Calu3 (cell line): Measurements from ENCODE around the gene ZNF616. TPM values are rescaled to one million over a fixed set of nuclear protein-coding genes. Genes with fewer than 3 reads are reported as not detected.
"Not testable (repeated sequence)": the region's sequence is repeated elsewhere in the genome, so short reads cannot be mapped to it uniquely, and the experiment has no call there.

Experiments used
- BruUV-seq: library from RNA; stranded (reverse); fragments of 400-500 nt; replicated peaks from 2 replicates; lab custom pipeline; 2021; lab: Mats Ljungman, UMichigan
- CTCF ChIA-PET: fragments of 300-600 bp; sonication (Branson Sonifier 250); formaldehyde crosslinking; loops from one replicate; lab custom pipeline; 2022; ENCODE audit warnings: antibody characterized with exemption; lab: Charles Lee
- DNase-seq: peaks from one replicate; pipeline ENCODE4 v3.0.0; 2022
- H3K27ac Mint-ChIP-seq: one replicate; pipeline ENCODE4 v1.8.0; 2022; ENCODE audit warnings: mixed read lengths; ENCODE audit not compliant: unreplicated experiment
- H3K27me3 Mint-ChIP-seq: one replicate; pipeline ENCODE4 v1.8.0; 2022; ENCODE audit warnings: mixed read lengths; ENCODE audit not compliant: unreplicated experiment
- H3K36me3 Mint-ChIP-seq: one replicate; pipeline ENCODE4 v1.8.0; 2022; ENCODE audit warnings: mild to moderate bottlenecking, moderate library complexity, mixed read lengths; ENCODE audit not compliant: insufficient read depth, unreplicated experiment
- H3K4me1 Mint-ChIP-seq: one replicate; pipeline ENCODE4 v1.8.0; 2022; ENCODE audit warnings: mild to moderate bottlenecking, low read depth, mixed read lengths; ENCODE audit not compliant: unreplicated experiment
- H3K4me3 Mint-ChIP-seq: one replicate; pipeline ENCODE4 v1.8.0; 2022; ENCODE audit warnings: mild to moderate bottlenecking, low read depth, moderate library complexity, mixed read lengths; ENCODE audit not compliant: unreplicated experiment
- H3K9me3 Mint-ChIP-seq: one replicate; pipeline ENCODE4 v1.8.0; 2022; ENCODE audit warnings: low read depth, mixed read lengths; ENCODE audit not compliant: unreplicated experiment
- intact Hi-C: fragments of 100-400 bp; cut with micrococcal nuclease; formaldehyde crosslinking; loops from one replicate; pipeline ENCODE4 v1.10.0; 2022; ENCODE audit not compliant: unreplicated experiment
- total RNA-seq: library from RNA; stranded (reverse); gene quantifications from 2 replicates; pipeline ENCODE4 v1.2.3, GENCODE V29; 2022
- TF ChIP-seq, protein P1 (sequence below): fragments of 200-600 bp; IDR thresholded peaks from one replicate; pipeline ENCODE4 v1.8.0; 2022; ENCODE audit warnings: antibody characterized with exemption; ENCODE audit not compliant: unreplicated experiment

ZNF616 gene
- total RNA-seq, 1 experiment from 2014 or later, result 8.9 TPM

DNA sequence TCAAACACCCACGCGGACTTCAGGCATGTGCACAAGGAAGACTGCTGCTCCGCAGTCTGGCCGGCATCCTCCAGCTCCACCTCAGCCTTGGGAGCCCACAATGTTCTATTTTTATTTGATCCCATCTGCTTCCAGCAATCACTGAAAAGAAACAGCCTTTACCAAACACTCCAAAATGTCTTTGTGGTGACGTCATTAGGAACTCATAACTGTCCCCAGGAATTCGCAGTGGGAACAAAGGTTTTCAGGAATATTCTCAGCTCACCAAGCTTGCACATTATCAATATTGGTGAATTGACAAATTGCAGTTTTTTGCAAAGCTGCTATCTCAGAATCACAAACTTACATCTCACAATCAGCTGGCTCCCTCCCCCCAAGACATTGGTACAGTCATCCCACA is 29.0 kb downstream of the ZNF616 start:
- Mint-ChIP-seq H3K4me3 (no peak overlapping the region), H3K36me3 (no peaks in the 10 kb centered on the region), H3K27me3 (no peaks in the 10 kb centered on the region), H3K27ac (no peak overlapping the region), H3K4me1 (no peaks in the 10 kb centered on the region), H3K9me3 (peaks cover 28% of the 10 kb centered on the region)
- intact Hi-C loops, result no loop called here
- no TSS peak for BruUV-seq
- CTCF ChIA-PET, result no interaction called here
- DNase-seq, result no peak
- TF ChIP-seq, protein P1, sequence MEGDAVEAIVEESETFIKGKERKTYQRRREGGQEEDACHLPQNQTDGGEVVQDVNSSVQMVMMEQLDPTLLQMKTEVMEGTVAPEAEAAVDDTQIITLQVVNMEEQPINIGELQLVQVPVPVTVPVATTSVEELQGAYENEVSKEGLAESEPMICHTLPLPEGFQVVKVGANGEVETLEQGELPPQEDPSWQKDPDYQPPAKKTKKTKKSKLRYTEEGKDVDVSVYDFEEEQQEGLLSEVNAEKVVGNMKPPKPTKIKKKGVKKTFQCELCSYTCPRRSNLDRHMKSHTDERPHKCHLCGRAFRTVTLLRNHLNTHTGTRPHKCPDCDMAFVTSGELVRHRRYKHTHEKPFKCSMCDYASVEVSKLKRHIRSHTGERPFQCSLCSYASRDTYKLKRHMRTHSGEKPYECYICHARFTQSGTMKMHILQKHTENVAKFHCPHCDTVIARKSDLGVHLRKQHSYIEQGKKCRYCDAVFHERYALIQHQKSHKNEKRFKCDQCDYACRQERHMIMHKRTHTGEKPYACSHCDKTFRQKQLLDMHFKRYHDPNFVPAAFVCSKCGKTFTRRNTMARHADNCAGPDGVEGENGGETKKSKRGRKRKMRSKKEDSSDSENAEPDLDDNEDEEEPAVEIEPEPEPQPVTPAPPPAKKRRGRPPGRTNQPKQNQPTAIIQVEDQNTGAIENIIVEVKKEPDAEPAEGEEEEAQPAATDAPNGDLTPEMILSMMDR, result no peak

DNA sequence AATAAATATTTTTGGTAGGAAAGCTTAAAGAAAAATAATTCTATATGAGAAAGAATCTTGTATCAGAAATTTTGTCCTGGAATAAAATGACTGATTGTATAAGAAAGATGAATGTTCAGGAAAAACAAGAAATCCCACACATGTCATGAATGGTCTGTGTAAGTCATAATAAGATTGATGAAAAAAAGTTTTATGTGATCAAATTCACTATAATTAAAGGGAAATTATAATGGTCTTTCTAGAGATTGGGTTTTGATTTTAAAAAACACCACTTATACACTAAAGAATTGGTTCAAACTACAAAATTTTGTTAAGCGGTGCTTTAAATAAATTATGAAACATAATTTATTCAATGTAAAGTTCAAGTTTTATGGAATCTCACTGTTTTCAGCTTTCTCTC is 37.0 kb downstream of the ZNF616 start:
- Mint-ChIP-seq H3K27ac (no peak overlapping the region), H3K4me1 (no peaks in the 10 kb centered on the region), H3K9me3 (peaks cover 13% of the 10 kb centered on the region), H3K36me3 (no peaks in the 10 kb centered on the region), H3K4me3 (no peak overlapping the region), H3K27me3 (no peaks in the 10 kb centered on the region)
- intact Hi-C loops, result no loop called here
- DNase-seq, result no peak
- TF ChIP-seq, protein P1, result no peak
- CTCF ChIA-PET, result no interaction called here
- no TSS peak for BruUV-seq

DNA sequence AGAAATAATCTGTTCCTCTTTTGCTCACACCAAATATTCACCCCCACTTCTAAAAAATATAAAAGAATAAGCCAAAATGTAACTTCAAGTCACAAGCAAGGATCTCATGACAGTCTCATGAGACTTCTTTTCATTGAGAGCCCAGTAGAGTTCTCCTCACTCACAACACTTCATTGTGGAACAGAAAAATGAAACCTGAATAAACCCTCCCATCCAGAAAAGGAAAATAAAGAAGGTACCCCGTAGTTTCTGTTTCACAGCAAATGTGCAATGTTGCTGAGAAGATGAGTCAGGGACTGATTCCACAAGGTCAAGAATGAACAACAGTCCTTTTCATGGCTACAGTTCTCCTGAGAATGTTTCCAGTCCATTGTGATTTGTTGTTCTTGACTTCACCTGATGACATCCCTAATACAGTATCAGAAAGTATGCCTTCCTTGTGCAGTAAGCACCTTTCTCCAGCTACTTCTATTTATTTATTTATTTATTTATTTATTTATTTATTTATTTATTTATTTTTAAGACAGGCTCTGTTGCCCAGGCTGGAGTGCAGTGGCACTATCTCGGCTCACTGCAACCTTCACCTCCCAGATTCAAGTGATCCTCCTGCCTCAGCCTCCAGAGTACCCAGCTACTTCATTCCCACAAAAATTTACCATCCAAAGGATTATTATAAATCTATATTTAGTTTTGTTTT is 37.7 kb downstream of the ZNF616 start:
- no peaks in the 10 kb centered on the region for H3K4me1 Mint-ChIP-seq
- TF ChIP-seq, protein P1, result no peak
- BruUV-seq, result no TSS peak
- H3K4me3 Mint-ChIP-seq, result no peak overlapping the region
- H3K27me3 Mint-ChIP-seq, result no peaks in the 10 kb centered on the region
- CTCF ChIA-PET, result no interaction called here
- H3K27ac Mint-ChIP-seq, result no peak overlapping the region
- no peaks in the 10 kb centered on the region for H3K36me3 Mint-ChIP-seq
- peaks cover 13% of the 10 kb centered on the region for H3K9me3 Mint-ChIP-seq
- no peak for DNase-seq
- intact Hi-C loops, result no loop called here

DNA sequence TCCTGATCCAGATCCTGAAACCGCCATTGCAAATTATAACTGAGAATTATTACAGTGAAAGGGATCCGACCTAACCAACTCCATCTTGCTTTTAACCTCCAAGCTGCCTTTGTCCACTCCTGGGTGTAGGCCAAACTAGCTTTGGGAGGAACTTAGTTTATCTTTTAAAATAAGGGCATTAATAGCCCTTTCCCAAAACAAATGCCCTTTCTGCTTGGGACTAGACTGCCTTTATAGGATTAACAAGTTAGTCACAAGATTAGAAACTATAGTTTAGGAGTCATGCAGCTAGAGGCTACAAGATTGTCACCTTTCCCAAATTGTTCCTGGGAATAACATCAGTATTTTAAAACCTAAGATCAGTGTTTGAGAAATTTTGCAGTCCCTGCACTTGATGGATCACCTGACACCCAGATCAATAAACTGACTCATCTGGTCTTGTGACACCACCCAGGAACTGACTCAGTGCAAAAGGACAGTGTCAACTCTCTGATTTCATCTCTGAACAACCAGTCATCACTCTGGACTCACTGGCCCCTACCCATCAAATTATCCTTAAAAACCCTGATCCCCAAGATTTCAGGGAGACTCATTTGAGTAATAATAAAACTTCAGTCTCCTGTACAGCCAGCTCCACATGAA is 40.1 kb downstream of the ZNF616 start:
- intact Hi-C loops, result no loop called here
- peaks cover 12% of the 10 kb centered on the region for H3K36me3 Mint-ChIP-seq
- peaks cover 1% of the 10 kb centered on the region for H3K4me1 Mint-ChIP-seq
- H3K27me3 Mint-ChIP-seq, result no peaks in the 10 kb centered on the region
- H3K9me3 Mint-ChIP-seq, result peaks cover 8% of the 10 kb centered on the region
- no TSS peak for BruUV-seq
- DNase-seq, result peak; percentile 47
- CTCF ChIA-PET, result no interaction called here
- TF ChIP-seq, protein P1, result no peak
- H3K27ac Mint-ChIP-seq, result peak overlapping the region; percentile 17
- H3K4me3 Mint-ChIP-seq, result no peak overlapping the region

DNA sequence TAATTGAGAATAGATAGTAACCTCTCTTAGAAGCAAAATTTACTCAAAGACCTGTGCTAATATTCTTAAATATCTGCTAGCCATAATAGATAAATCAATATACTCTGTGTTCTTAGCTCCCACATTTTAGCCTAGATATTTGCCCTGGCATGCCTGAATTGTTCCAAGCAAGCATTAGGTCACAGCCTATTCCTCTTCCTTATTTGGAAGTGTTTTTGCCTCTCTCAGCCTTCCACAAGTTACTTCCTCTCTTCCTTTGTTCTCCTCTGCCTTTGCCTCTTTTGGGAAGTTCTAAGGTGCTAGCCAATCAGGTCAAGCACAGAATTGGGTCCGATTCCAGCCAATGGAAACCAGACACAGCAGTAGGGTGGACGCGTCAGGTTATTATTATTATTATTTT is 43.3 kb downstream of the ZNF616 start:
- BruUV-seq, CTCF ChIA-PET, H3K27ac Mint-ChIP-seq, H3K27me3 Mint-ChIP-seq, DNase-seq, H3K4me3 Mint-ChIP-seq, H3K9me3 Mint-ChIP-seq, intact Hi-C loops: not testable (repeated sequence)
- Mint-ChIP-seq H3K4me1 (peaks cover 13% of the 10 kb centered on the region), H3K36me3 (peaks cover 39% of the 10 kb centered on the region)
